ENCODE data around the gene NACAD.
A peak's percentile ranks its signal among the peaks of the same experiment; 100 is the strongest.

The NACAD gene

DNA sequence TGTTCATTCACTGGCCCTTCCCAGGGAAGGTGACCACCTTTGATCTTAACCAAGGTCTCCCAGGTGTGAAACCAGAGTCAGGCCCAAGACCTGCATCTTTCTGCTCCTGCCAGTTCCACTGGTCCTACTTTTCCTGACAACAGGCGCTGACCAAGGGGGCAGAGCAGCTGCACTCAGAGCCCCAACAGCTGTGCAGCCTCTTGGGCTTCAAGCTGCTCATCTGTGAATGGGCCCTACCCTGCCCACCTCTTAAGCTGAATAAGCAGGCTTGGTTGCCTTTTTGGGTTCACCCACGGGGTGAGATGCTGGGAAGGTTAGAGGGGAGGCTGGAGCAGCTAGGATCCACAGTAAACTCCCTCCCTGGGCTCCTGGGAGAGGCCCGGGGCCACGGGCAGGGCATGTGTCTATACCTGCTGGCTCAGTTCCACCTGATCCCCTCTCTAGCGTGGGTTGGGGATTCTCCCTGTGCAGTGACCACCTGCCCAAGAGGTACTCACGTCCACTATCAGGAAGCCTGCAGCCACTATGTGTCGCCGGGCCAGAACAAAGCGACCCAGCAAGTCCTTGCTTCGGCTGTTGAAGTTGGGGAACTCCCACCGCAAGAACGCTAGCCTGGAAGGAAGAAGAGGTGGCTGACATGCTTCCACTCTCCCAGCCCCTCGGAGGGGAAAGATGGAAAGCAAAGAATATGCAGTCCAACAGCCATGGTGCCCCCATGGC, 12.2 kb upstream of the NACAD start:
- no peak for DNase-seq (ENCODE audit: low read depth)

DNA sequence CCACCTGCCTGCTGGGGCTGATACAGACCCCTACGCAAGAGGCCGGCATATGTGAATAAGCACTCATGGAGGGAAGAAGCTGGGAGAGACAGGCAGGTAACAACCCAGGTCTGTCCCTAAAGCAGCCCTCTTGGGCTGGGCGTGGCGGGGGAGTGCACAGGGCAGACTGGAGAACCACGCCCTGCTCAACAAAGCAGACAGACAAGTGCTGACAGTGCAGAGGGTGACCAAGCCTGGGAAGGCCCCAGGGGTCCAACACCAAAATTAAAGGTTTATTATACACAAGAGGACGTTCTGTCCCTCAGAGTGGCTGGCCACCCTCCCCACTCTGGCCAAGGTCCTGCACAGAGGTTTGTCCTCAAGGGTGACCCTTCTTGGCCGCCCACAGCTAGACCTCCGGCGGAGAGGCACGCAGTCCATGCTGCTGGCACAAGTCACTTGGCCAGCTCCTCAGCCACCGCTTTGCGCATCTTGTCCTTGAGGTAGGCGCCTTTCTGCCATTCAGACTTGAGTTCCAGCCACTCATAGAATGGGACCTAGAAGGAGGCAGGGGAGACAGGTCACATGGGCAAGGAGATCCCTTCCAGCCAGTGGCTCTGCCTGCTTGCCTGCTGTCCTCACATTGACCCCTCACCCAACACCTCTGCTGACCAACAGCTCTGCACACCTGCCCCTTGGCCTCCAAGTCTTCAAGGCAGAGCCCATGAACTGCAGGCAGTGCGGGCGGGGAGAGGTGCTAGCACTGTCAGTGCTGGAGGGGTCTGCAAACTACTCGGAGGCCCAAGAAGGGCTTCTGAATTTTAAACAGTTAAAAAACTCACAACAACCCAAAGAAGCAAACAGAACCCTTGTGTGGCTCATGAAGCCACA, 11.4 kb upstream of the NACAD start:
- DNase-seq (ENCODE audit: low read depth) = no peak
- TF ChIP-seq, protein P1, sequence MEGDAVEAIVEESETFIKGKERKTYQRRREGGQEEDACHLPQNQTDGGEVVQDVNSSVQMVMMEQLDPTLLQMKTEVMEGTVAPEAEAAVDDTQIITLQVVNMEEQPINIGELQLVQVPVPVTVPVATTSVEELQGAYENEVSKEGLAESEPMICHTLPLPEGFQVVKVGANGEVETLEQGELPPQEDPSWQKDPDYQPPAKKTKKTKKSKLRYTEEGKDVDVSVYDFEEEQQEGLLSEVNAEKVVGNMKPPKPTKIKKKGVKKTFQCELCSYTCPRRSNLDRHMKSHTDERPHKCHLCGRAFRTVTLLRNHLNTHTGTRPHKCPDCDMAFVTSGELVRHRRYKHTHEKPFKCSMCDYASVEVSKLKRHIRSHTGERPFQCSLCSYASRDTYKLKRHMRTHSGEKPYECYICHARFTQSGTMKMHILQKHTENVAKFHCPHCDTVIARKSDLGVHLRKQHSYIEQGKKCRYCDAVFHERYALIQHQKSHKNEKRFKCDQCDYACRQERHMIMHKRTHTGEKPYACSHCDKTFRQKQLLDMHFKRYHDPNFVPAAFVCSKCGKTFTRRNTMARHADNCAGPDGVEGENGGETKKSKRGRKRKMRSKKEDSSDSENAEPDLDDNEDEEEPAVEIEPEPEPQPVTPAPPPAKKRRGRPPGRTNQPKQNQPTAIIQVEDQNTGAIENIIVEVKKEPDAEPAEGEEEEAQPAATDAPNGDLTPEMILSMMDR (conservative IDR thresholded peaks at IDR 0.05; ENCODE audit: low read depth, low read length) = no peak
- no peak overlapping the region for H3K4me3 ChIP-seq (ENCODE audit: low read length)

More for the DNA sequence above, 12.2 kb upstream of the NACAD start:
- no peak overlapping the region for H3K4me3 ChIP-seq (ENCODE audit: low read length)
- TF ChIP-seq, protein P1 (conservative IDR thresholded peaks at IDR 0.05; ENCODE audit: low read depth, low read length) = no peak

DNA sequence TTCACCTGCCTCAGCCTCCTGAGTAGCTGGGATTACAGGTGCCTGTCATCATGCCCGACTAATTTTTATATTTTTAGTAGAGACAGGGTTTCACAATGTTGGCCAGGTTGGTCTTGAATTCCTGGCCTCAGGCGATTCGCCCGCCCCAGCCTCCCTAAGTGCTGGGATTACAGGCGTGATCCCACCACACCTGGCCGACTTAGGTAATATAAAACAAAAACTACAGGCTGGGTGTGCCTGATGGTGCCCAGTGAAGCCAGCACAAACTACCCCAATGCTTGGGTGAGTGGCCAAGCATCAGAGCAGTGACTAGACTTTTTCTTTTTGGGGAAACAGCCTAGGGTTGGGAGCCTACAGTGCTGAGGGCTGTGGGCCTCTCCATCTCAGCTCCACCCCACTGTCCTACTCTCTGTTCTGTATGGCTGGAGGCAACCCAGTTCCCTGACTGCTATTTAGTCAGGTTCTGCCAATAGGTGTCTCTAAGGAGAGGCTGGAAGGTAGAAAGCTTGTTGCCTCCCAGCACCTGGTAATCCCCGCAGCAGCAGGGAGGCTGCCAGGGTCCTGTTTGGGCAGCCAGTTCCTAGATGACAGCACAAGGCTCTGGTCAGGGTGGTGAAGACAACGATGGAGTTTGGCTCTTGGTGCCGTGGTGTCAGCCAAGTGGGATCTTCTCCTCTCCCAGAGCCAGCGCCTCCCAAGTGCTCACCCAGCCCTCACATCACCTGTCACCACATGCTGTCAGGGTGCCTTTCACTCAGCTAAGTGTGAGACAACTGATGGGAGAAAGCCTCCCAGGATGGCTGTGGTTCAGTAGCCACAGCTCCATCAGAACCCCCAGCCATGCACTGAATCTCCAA, 10.4 kb upstream of the NACAD start:
- no peak overlapping the region for H3K4me3 ChIP-seq (ENCODE audit: low read length)
- TF ChIP-seq, protein P1 (conservative IDR thresholded peaks at IDR 0.05; ENCODE audit: low read depth, low read length) = no peak
- DNase-seq (ENCODE audit: low read depth) = no peak

DNA sequence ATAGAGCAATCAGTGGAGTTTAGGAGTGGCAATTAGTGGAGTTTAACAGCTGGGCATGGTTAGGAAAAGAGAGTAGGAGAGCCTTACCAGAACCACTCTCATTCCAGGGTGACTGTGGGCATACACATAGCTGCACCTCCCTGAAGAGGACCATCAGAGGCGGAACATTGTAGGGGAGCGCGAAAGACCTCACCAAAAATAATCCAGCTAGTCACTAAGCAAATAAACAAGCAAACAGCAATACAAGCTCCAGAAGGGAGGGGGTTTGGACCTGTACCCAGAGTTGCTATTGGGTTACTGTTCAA, 4.1 kb upstream of the NACAD start:
- no peak overlapping the region for H3K4me3 ChIP-seq (ENCODE audit: low read length)
- no peak for DNase-seq (ENCODE audit: low read depth)
- TF ChIP-seq, protein P1 (conservative IDR thresholded peaks at IDR 0.05; ENCODE audit: low read depth, low read length) = no peak

DNA sequence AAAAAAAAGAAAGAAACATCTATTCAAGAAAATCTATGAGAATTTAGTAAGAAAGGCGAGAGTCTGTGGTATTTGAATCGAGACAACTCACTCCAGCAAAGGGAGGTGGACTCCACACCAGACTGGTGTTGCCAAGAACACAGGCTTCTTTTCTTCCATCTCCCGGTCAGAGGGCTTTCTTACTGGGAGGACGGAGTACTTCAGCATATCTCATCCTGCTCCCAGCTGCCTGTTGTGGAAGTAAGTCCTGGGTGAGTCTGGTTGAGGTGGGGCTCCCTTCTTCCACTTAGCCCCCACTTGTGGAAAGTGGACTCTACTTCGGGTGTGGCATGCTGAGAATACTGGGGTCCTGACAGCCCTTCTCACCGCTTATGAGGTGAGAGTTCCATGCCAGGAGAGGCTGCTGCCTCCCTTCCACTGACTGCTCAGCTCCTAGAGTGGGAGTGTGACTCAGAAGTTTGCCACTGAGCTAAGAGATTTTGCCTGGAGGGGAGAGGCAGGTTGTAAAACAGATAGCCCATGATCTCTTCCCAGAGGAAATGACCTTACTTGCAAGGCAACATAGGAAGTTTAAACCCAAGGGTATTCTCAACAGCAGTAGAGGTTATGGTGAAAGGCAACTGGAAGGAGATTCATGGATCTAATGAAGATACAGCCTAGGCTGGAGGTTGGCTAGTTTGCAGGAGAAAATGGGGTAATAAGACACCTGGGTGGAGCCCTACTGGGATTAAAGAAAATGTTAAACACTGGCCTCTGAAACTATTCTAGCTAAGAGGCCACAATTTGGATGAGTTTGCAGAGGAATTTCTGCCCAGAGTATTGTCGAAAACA, 3.5 kb upstream of the NACAD start:
- TF ChIP-seq, protein P1 (conservative IDR thresholded peaks at IDR 0.05; ENCODE audit: low read depth, low read length) = no peak
- DNase-seq (ENCODE audit: low read depth) = no peak
- H3K4me3 ChIP-seq (ENCODE audit: low read length) = no peak overlapping the region

DNA sequence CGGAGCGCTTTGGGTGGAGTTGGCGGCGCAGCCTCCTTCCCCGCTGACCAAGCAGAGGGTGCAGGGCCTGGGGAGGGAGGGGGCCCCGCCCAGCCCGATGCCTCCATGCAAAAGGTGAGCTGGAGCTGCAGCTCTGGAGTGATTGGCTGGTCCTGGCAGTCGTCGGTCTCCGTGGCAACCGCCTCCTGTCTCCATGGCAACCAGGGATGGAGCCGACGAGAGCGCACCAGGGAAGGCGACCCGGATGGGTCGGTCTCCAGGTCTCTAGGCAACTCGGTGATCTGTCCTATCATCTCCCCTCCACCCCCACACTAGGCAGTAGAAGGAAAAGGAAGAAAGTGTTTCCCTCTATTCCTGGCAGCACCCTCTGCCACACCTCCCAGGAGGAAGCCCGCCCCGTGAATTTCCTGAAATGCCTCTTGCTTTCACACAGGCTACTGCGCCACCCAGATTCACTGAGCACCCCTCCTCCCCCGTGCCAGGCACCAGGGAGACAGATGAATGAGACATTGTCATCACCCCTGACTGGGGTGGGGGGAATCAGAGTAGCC, 647 bp upstream of the NACAD start:
- TF ChIP-seq, protein P1 (conservative IDR thresholded peaks at IDR 0.05; ENCODE audit: low read depth, low read length) = no peak
- peak overlapping the region; percentile 64 for H3K4me3 ChIP-seq (ENCODE audit: low read length)
- peak; percentile 8 for DNase-seq (ENCODE audit: low read depth)

Data from retinal pigment epithelial cell (primary cell).